ENCODE measurements around the gene NDUFA8. TPM values are rescaled to one million over a fixed set of nuclear protein-coding genes. Genes with fewer than 3 reads are reported as not detected.

Gene NDUFA8
- total and polyA plus RNA-seq, 5 donors from 2014 or later, result 10.7 to 97.9 (median 93.9) TPM

DNA sequence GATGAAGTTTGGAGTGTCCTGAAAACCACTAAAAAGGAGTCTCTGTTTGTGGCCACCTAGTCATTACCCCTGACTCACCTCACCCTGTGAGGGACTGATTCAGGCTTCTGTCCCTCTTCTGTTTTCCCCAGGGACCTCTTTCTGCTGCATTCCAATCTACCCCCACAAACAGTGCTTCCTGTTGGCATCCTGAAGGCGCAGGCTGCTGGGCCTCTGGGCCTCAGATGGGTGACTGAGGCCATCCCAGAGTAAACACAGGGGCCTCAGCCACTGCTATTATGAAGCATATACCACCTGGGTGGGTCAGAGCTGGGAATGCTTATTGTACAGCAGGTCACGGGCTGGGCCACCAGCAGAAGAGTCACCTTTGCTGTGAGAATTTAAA is 20.1 kb upstream of the NDUFA8 start:
- Histone ChIP-seq H3K4me3 (ENCODE audit: low read depth, low read length) (no peak overlapping the region), H3K27me3 (ENCODE audit: control insufficient read depth, insufficient read depth, low read length) (peaks cover 3% of the 10 kb centered on the region), H3K27ac (ENCODE audit: insufficient read depth, low read length, poor library complexity, severe bottlenecking) (no peak overlapping the region), H3K36me3 (ENCODE audit: control insufficient read depth, insufficient read depth, low read length) (no peaks in the 10 kb centered on the region), H3K9me3 (ENCODE audit: control insufficient read depth in 2 of 2, low read length in 2 of 2) (no peaks in the 10 kb centered on the region), H3K4me1 (ENCODE audit: control insufficient read depth, insufficient read depth, low read length, poor library complexity, severe bottlenecking) (no peaks in the 10 kb centered on the region)
- peaks cover 30% of the 10 kb centered on the region for H3K27me3 Mint-ChIP-seq
- DNase-seq, result no peak
- no peaks in the 10 kb centered on the region for H3K36me3 Mint-ChIP-seq
- peaks cover 0 to 2% (median 0%) of the 10 kb centered on the region in 7 donors for H3K9me3 Mint-ChIP-seq
- H3K27ac Mint-ChIP-seq, result no peak overlapping the region
- ATAC-seq (ENCODE audit: low read depth in 2 of 2), result no peak
- no peaks in the 10 kb centered on the region for H3K4me1 Mint-ChIP-seq
- H3K4me3 Mint-ChIP-seq, result no peak overlapping the region

DNA sequence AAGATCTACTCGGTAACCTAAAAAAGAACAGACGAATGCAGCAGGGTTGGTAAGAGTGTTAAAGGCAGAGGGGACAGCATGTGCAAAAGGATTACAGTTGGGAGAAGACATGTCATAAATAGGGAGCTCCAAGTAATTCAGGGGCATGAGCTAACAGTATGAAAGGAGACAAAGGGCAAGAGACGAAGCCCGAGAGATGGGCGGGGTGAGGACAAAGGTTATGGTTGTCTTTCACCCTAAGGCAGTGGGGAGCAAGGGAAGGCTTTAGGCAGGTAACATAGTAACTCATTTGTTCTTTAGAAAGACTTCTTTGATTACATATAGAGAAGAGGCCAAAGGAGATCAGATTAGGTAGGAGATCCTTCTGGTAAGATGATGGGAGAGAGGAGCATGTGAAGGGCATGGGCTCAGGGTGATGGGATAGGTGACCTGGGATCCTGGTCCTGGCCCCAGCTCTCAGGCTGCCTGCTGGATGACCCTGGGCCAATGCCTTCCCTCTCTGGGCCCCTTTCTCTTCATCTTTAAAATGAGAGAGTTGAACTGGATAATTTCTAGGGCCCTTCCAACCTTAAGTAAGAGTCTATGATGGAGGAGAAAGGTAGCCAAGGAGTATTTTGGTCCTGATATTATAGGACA is 19.6 kb upstream of the NDUFA8 start:
- no peak for ATAC-seq (ENCODE audit: low read depth in 2 of 2)
- H3K27me3 Mint-ChIP-seq, result peaks cover 30% of the 10 kb centered on the region
- H3K27ac Mint-ChIP-seq, result no peak overlapping the region
- no peak overlapping the region for H3K4me3 Mint-ChIP-seq
- no peaks in the 10 kb centered on the region for H3K36me3 ChIP-seq (ENCODE audit: control insufficient read depth, insufficient read depth, low read length)
- no peaks in the 10 kb centered on the region for H3K4me1 Mint-ChIP-seq
- H3K4me1 ChIP-seq (ENCODE audit: control insufficient read depth, insufficient read depth, low read length, poor library complexity, severe bottlenecking), result no peaks in the 10 kb centered on the region
- H3K4me3 ChIP-seq (ENCODE audit: low read depth, low read length), result no peak overlapping the region
- no peaks in the 10 kb centered on the region for H3K9me3 ChIP-seq (ENCODE audit: control insufficient read depth in 2 of 2, low read length in 2 of 2)
- H3K27ac ChIP-seq (ENCODE audit: insufficient read depth, low read length, poor library complexity, severe bottlenecking), result no peak overlapping the region
- no peaks in the 10 kb centered on the region for H3K36me3 Mint-ChIP-seq
- H3K9me3 Mint-ChIP-seq, result peaks cover 0 to 2% (median 0%) of the 10 kb centered on the region in 7 donors
- H3K27me3 ChIP-seq (ENCODE audit: control insufficient read depth, insufficient read depth, low read length), result peaks cover 3% of the 10 kb centered on the region
- DNase-seq, result no peak

DNA sequence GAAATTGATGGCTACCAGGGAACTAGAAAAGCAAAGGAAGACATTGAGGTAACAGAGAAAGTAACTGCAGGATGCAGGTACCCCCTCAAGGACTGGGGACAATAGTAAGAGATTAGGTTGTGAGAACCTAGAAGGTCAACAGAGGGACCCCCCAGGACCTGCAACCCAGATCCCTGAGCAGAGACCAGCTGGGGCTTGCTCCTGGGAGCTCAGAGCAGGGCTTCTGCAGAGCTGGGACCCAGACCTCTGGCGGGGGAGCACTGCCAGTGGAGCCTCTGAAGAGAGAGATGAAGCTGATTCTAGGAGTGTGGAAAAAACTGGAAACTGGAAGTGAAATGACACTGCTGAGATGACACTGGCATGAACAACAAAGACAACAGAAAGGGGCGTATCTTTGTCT is 17.3 kb upstream of the NDUFA8 start:
- Histone ChIP-seq H3K4me3 (ENCODE audit: low read depth, low read length) (no peak overlapping the region), H3K27ac (ENCODE audit: insufficient read depth, low read length, poor library complexity, severe bottlenecking) (no peak overlapping the region), H3K9me3 (ENCODE audit: control insufficient read depth in 2 of 2, low read length in 2 of 2) (no peaks in the 10 kb centered on the region), H3K27me3 (ENCODE audit: control insufficient read depth, insufficient read depth, low read length) (peaks cover 15% of the 10 kb centered on the region), H3K36me3 (ENCODE audit: control insufficient read depth, insufficient read depth, low read length) (no peaks in the 10 kb centered on the region), H3K4me1 (ENCODE audit: control insufficient read depth, insufficient read depth, low read length, poor library complexity, severe bottlenecking) (no peaks in the 10 kb centered on the region)
- ATAC-seq (ENCODE audit: low read depth in 2 of 2) (no peak), DNase-seq (no peak)
- Mint-ChIP-seq H3K27me3 (peaks cover 21% of the 10 kb centered on the region), H3K36me3 (no peaks in the 10 kb centered on the region), H3K9me3 (peaks cover 0 to 2% (median 0%) of the 10 kb centered on the region in 7 donors), H3K27ac (no peak overlapping the region), H3K4me3 (no peak overlapping the region), H3K4me1 (no peaks in the 10 kb centered on the region)

DNA sequence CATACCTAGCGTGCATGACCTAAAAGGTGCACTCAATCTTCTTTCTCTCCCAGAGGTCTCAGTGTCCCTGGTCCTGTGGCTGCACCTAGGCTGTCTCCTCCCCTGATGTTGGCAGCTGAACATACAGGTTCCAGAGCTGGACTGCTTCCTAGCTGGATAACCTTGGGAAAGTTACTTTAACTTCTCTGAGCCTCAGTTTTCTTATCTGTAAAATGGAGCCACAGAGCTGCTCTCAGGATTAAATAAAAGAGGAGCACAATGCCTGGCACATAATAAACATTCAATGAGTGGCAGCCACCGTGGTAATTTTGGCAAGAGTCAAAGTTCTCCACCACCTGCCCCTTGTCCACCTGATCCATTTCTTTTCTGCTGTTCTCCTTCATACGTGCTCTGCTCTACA is 14.1 kb upstream of the NDUFA8 start:
- Histone ChIP-seq H3K4me3 (ENCODE audit: low read depth, low read length) (no peak overlapping the region), H3K9me3 (ENCODE audit: control insufficient read depth in 2 of 2, low read length in 2 of 2) (no peaks in the 10 kb centered on the region), H3K27ac (ENCODE audit: insufficient read depth, low read length, poor library complexity, severe bottlenecking) (no peak overlapping the region), H3K27me3 (ENCODE audit: control insufficient read depth, insufficient read depth, low read length) (peaks cover 19% of the 10 kb centered on the region), H3K36me3 (ENCODE audit: control insufficient read depth, insufficient read depth, low read length) (no peaks in the 10 kb centered on the region), H3K4me1 (ENCODE audit: control insufficient read depth, insufficient read depth, low read length, poor library complexity, severe bottlenecking) (no peaks in the 10 kb centered on the region)
- H3K4me1 Mint-ChIP-seq, result no peaks in the 10 kb centered on the region
- no peaks in the 10 kb centered on the region for H3K36me3 Mint-ChIP-seq
- DNase-seq (no peak), ATAC-seq (ENCODE audit: low read depth in 2 of 2) (no peak)
- peaks cover 0 to 2% (median 0%) of the 10 kb centered on the region in 7 donors for H3K9me3 Mint-ChIP-seq
- H3K27ac Mint-ChIP-seq, result no peak overlapping the region
- H3K27me3 Mint-ChIP-seq, result peaks cover 10% of the 10 kb centered on the region
- H3K4me3 Mint-ChIP-seq, result no peak overlapping the region

DNA sequence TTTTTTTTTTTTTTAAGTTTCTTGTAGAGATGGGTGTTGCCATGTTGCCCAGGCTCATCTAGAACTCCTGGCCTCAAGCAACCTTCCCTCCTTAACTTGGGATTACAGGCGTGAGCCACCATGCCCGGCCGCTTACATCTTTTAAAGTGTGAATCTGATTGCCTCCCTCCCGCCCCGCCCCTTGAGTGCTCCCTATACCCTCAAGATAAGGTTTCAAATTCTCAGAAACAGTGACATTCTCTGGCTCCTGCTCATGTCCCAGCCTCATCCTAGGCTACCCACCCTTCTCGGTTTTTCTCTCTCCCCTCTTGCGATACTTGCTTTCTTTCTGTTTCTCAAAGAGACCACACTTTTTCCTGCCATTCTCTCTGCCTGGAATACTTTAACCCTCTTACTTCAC is 12.6 kb upstream of the NDUFA8 start:
- H3K36me3 Mint-ChIP-seq, result peaks cover 3% of the 10 kb centered on the region
- no peak overlapping the region for H3K27ac Mint-ChIP-seq
- H3K4me3 ChIP-seq (ENCODE audit: low read depth, low read length), result no peak overlapping the region
- ATAC-seq (ENCODE audit: low read depth in 2 of 2) (no peak), DNase-seq (no peak)
- H3K27me3 Mint-ChIP-seq, result peaks cover 4% of the 10 kb centered on the region
- peaks cover 0 to 2% (median 0%) of the 10 kb centered on the region in 7 donors for H3K9me3 Mint-ChIP-seq
- H3K9me3 ChIP-seq (ENCODE audit: control insufficient read depth in 2 of 2, low read length in 2 of 2), result no peaks in the 10 kb centered on the region
- no peaks in the 10 kb centered on the region for H3K36me3 ChIP-seq (ENCODE audit: control insufficient read depth, insufficient read depth, low read length)
- H3K4me1 ChIP-seq (ENCODE audit: control insufficient read depth, insufficient read depth, low read length, poor library complexity, severe bottlenecking), result no peaks in the 10 kb centered on the region
- peaks cover 18% of the 10 kb centered on the region for H3K27me3 ChIP-seq (ENCODE audit: control insufficient read depth, insufficient read depth, low read length)
- no peaks in the 10 kb centered on the region for H3K4me1 Mint-ChIP-seq
- no peak overlapping the region for H3K4me3 Mint-ChIP-seq
- H3K27ac ChIP-seq (ENCODE audit: insufficient read depth, low read length, poor library complexity, severe bottlenecking), result no peak overlapping the region

DNA sequence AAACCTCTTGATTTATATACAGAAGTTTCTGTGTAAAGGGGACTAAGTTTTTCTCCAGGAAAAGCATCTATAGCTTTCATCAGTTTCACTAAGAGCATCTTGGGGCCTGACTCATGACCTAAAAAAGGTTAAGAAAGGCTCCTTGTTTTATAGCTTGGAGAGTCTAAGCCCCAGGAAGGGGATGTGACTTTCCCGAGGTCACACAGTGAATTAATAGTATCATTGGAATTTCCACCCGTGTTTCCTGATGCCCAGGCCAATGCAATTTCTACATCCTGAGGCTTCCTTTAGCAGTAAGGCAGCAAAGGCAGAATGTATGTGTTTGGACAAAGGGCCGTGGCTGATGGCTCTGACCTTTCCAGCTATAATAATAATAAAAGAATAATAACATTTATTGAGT is 8.8 kb upstream of the NDUFA8 start:
- peaks cover 18% of the 10 kb centered on the region for H3K27me3 Mint-ChIP-seq
- peaks cover 0 to 3% (median 0%) of the 10 kb centered on the region in 7 donors for H3K9me3 Mint-ChIP-seq
- DNase-seq (no peak), ATAC-seq (ENCODE audit: low read depth in 2 of 2) (no peak)
- Histone ChIP-seq H3K4me3 (ENCODE audit: low read depth, low read length) (no peak overlapping the region), H3K36me3 (ENCODE audit: control insufficient read depth, insufficient read depth, low read length) (no peaks in the 10 kb centered on the region), H3K9me3 (ENCODE audit: control insufficient read depth in 2 of 2, low read length in 2 of 2) (no peaks in the 10 kb centered on the region), H3K27ac (ENCODE audit: insufficient read depth, low read length, poor library complexity, severe bottlenecking) (no peak overlapping the region), H3K27me3 (ENCODE audit: control insufficient read depth, insufficient read depth, low read length) (peaks cover 22% of the 10 kb centered on the region), H3K4me1 (ENCODE audit: control insufficient read depth, insufficient read depth, low read length, poor library complexity, severe bottlenecking) (no peaks in the 10 kb centered on the region)
- H3K36me3 Mint-ChIP-seq, result peaks cover 3% of the 10 kb centered on the region
- H3K4me1 Mint-ChIP-seq, result no peaks in the 10 kb centered on the region
- H3K27ac Mint-ChIP-seq, result no peak overlapping the region
- no peak overlapping the region for H3K4me3 Mint-ChIP-seq

DNA sequence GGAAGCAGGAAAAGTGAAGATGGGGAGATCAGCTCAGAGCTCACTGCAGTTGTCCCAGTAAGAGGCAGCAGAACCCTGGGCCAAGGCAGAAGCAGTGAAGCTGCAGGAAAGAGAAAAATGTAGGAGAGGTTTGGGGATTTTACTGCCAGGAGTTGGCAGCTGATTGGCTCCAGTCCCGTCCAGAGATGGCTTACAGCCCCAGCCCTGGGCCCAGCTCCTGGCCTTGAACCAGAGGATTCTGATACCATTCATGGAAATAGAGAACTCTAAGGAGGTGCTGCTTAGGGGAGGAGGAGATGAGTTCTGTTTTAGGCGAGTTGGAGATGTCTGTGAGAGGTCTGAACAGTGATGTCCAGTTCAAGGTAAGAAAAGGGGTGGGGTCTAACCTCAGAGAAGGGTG is 4.7 kb upstream of the NDUFA8 start:
- peaks cover 7% of the 10 kb centered on the region for H3K36me3 Mint-ChIP-seq
- H3K27me3 Mint-ChIP-seq, result peaks cover 27% of the 10 kb centered on the region
- no peak overlapping the region for H3K27ac Mint-ChIP-seq
- DNase-seq, result no peak
- Histone ChIP-seq H3K36me3 (ENCODE audit: control insufficient read depth, insufficient read depth, low read length) (no peaks in the 10 kb centered on the region), H3K27me3 (ENCODE audit: control insufficient read depth, insufficient read depth, low read length) (peaks cover 28% of the 10 kb centered on the region), H3K9me3 (ENCODE audit: control insufficient read depth in 2 of 2, low read length in 2 of 2) (peaks cover 8 to 11% of the 10 kb centered on the region in 2 experiments), H3K27ac (ENCODE audit: insufficient read depth, low read length, poor library complexity, severe bottlenecking) (no peak overlapping the region), H3K4me1 (ENCODE audit: control insufficient read depth, insufficient read depth, low read length, poor library complexity, severe bottlenecking) (peaks cover 4% of the 10 kb centered on the region), H3K4me3 (ENCODE audit: low read depth, low read length) (no peak overlapping the region)
- no peak overlapping the region for H3K4me3 Mint-ChIP-seq
- no peak for ATAC-seq (ENCODE audit: low read depth in 2 of 2)
- H3K9me3 Mint-ChIP-seq, result peaks cover 0 to 9% (median 3%) of the 10 kb centered on the region in 7 donors
- H3K4me1 Mint-ChIP-seq, result peaks cover 0 to 10% (median 7%) of the 10 kb centered on the region in 4 donors

DNA sequence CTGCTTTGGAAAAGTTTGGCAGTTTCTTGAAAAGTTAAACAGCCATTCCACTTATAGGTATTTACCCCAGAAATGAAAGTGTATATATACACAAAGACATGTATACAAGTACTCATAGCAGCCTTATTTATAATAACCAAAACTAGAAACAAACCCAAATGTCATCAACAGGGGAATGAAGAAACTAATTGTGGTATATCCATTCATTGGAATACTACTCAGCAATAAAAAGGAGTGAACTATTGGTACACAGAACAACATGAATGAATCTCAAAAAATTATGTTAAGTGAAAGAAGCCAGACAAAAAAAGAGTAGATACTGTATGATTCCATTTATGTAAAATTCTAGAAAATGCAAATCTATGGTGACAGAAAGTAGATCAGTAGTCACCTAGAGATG is 2.8 kb upstream of the NDUFA8 start:
- H3K27me3 ChIP-seq (ENCODE audit: control insufficient read depth, insufficient read depth, low read length), result peaks cover 28% of the 10 kb centered on the region
- Mint-ChIP-seq H3K27me3 (peaks cover 27% of the 10 kb centered on the region), H3K9me3 (peaks cover 0 to 9% (median 3%) of the 10 kb centered on the region in 7 donors), H3K4me1 (peaks cover 5 to 23% (median 22%) of the 10 kb centered on the region in 4 donors), H3K27ac (no peak overlapping the region), H3K4me3 (peak overlapping the region in 1 of 4 donors; percentile 19), H3K36me3 (peaks cover 8% of the 10 kb centered on the region)
- no peaks in the 10 kb centered on the region for H3K36me3 ChIP-seq (ENCODE audit: control insufficient read depth, insufficient read depth, low read length)
- no peak overlapping the region for H3K27ac ChIP-seq (ENCODE audit: insufficient read depth, low read length, poor library complexity, severe bottlenecking)
- DNase-seq, result no peak
- ATAC-seq (ENCODE audit: low read depth in 2 of 2), result no peak
- peaks cover 17% of the 10 kb centered on the region for H3K4me1 ChIP-seq (ENCODE audit: control insufficient read depth, insufficient read depth, low read length, poor library complexity, severe bottlenecking)
- no peak overlapping the region for H3K4me3 ChIP-seq (ENCODE audit: low read depth, low read length)
- peaks cover 8 to 11% of the 10 kb centered on the region in 2 experiments for H3K9me3 ChIP-seq (ENCODE audit: control insufficient read depth in 2 of 2, low read length in 2 of 2)

Data from CD4-positive, CD25-positive, alpha-beta regulatory T cell (primary cell).